OCI-LY7 (cell line): ENCODE measurements around the gene EOLA1.

Experiments
- CTCF ChIP-seq: fragments of 200-600 bp; sonication (generic); conservative IDR thresholded peaks from 2 replicates; pipeline ENCODE4 v1.5.1; 2014; ENCODE audit warnings: mild to moderate bottlenecking, antibody characterized with exemption, low read length, moderate library complexity, mixed read lengths
- EZH2phosphoT487 ChIP-seq: fragments of 200-600 bp; sonication (generic); IDR thresholded peaks from 2 replicates; pipeline ENCODE4 v1.6.1; 2018; ENCODE audit warnings: low read depth, borderline replicate concordance, mild to moderate bottlenecking, mixed run types, antibody characterized with exemption, low read length, moderate library complexity, mixed read lengths

- TF ChIP-seq CTCF (no peak), EZH2phosphoT487 (no peak)
Measured at GRCh38 chrX:149571770-149572169, 31.0 kb downstream of the EOLA1 start.
